Amygdala (tissue), 56 donors: ENCODE data around the gene SH3TC2.

Source experiments
- DNase-seq, 56 donors: peaks; one replicate each; lab custom pipeline; 2025; lab: John Stamatoyannopoulos, UW

SH3TC2 gene

DNA sequence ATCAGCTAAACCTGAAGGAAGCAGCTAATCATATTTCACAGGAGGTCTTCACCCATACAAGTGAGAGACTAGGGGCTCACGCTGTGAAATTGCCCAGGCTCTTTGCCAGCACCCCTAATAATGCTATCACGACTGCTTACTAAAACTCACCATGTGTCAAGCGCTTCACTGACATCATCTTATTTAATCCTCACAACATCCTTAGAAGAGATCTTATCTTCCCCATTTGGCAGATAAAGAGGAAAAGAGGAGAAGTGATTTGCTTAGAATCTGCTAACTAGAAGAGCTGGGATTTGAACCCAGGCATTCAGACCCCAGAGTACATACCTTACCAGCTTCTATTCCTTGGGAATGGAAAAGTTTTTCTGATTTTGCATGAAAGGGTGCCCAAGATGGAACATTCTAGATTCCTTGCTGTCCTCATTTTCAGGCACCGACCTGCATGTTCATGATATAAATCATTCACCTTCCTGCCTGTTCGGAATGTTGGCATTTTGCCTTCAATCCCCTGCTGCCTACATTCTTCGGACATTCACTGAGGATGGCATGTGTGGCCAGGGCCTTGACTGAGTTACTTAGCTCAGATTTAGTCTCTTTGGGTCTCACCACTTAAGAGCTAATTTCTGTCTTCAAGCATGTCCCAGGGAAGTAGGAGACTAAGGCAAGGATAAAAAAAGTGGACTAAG is 88.1 kb downstream of the SH3TC2 start:
- no peak for DNase-seq

DNA sequence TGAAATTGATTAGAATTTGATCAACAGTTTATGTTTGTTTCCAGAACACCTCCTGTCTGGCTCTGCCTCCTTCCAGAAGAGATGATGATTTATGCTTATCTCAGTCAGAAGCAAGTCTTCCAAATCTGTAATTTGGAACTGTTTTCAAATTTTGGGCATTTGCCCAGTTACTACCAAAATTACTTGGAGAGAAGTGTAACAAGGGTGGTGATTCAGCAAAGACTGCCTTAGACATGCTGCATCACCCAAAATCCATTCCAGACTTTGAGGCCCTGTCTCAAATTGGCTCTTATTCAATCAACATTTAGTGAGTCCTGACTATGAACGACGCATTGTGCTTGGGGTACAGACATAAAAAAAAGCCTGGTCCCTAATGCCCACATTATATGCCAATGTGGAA is 89.4 kb downstream of the SH3TC2 start:
- DNase-seq: no peak

DNA sequence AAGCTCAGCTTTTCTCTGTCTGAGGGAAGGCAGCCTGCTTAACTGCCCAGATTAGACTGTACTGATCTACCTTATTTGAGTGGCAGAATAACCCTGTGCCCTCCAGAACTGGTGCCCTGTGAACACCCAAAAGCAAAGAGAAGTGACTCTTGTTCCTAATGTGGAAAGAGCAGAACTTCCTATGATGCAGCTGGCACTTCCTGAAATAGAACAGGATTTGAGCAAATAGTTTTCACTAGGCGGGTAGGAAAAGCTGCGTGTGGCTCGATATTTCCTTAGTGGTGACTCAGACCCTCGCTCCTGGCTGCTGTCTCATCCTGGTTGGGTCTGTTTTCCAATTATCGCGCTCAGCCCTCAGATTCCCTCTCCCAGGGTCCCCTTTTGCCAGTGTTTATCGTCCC is 89.9 kb downstream of the SH3TC2 start:
- DNase-seq: peak in 7 of 56 donors; percentile 2 to 16 (median 12)

DNA sequence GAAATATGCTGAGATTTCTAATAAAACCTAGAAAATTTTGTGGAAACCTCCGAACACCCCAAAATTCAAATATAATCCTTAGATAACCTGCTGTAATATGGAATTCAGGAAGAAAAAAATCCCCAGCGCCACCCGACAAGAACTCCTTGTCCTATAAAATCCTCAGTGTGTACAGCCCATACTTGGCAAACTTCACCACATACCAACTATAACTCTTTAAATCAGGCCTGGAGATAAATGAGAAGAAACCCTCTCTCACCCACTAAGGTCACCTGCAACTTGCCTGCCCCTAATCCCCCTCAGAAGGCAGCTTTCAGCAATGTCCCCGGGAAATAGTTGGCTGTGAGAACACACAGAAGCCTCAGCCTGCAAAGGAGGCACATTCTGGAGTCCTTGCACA is 90.5 kb downstream of the SH3TC2 start:
- DNase-seq: no peak

DNA sequence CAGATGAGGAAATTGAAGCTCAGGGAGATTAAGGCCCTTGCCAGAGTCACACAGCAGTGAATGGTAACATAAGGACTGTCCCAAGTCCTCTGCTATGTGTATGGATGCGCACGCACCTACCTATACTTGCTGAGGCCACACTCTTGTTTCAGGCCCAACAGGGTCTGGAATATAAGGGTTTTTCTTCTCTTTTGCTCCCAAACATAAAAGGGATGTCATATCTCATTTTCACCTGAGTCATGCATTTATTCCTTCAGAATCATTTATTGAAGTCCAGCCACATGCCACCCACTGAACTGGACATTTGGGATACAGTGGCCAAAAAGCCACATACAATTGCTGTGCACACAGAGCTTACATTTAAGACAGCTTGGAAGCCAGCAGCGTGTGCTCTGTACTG is 92.0 kb downstream of the SH3TC2 start:
- no peak for DNase-seq

DNA sequence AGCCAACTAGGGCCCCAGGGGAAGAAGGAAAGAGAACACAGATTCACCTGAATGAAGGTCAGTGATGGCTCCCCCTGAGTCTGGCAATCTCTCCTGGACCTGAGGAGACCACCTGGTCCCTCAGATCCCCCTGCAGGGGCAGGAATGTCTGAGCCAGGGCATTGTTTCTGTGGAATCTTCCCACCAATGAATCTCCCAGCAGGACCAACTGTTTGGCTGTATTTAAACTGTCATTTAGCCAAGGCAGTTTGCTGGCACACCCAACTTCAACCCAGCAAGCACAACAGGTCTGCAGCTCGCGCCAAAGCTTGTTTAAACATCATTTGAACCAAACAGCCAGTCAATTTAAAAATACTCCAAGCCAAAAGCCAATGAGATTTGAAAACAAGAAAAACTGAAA is 92.6 kb downstream of the SH3TC2 start:
- peak in 7 of 56 donors; percentile 1 to 33 (median 11) for DNase-seq

DNA sequence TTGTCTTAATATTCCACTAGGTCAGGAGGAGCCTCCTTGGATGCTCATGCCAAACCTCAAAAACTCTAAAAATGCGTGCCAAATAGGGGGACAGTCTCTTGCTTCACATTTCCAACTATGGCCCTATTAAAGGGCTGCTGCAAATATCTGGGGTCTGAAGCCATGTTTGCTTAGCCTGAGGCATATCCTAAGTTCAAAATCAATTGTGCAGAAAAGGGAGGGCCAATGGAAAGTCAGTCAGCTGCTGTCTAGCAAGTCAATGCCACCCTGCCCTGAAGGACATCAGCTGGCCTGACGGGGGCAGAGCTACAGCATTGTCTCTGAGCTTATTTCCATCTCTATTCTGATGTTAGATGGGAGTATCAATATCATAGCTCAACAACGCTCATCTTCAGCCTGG is 93.6 kb downstream of the SH3TC2 start:
- no peak for DNase-seq

DNA sequence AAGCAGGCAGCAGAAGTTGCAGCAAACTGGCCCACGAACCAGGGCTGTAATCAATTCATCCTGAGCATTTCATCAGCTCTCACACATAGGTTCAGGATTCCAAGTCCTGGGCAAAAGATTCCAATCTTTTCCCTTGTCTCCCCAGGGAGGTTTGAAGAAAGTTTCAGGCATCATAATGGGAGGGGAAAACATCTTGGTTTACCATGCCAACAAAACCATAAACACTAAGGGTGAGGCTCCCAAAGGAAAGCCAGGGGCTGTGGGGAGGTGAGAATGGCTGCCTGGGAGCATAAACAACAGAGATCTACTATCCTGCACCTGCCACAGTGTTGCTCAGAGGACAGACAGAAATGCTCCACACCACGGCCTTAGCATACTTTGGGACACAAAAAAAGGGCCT is 94.6 kb downstream of the SH3TC2 start:
- DNase-seq: no peak

DNA sequence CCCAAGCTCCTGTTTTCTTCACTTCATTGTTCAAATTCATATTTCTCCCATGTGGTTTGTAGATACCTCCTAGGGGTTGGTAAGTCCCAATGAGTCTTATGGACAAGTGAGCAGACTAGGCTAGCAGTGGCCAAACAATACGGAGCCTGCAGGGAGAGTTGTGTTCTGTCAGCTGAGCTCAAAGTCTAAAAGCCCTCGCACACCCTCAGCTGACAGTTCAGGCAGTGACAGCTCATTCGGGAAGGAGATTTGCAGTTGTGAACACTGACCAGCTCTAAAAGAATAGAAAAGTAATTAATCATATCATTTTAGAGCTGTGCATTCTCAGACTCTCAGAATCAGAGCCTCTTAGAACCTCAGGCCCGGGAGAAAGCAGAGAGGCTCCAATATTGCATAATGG is 95.1 kb downstream of the SH3TC2 start:
- DNase-seq: no peak

DNA sequence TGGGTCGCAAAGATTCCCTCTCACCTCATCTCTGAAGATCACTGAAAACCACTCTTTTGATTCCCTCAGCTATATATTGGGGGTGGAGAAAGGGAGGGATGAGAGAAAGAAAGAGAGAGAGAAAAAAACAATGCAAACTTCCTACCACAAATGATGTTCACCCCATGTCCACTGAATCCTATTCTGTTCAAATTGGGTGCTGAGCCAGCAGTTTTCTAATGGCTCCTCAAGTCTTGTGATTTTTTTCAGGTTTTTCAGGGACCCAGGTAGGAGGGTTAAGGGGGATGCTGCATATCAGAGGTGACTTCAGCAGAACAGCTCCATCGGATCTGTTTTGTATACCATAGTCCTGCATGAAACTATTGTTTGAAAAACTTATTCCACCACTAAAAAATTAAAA is 95.9 kb downstream of the SH3TC2 start:
- DNase-seq: no peak

DNA sequence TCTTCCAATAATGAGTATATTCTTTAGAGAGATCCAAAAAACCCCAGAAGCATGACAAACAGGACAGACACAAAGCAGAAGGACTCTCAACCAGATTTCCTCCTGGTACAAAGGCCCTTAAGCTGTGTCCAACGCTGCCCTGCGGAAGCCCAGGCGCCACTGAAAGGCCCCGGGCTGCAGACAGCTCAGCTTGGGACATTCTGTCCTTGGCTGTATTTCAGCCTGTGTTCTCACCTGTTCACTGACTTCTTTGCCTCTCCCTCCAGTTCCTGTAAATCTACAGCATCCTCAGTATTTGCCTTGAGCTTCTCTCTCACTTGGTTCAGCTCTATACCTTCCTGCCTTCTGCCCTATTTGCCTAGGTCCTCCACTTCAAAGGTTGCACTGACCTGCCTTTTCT is 96.5 kb downstream of the SH3TC2 start:
- DNase-seq: no peak

DNA sequence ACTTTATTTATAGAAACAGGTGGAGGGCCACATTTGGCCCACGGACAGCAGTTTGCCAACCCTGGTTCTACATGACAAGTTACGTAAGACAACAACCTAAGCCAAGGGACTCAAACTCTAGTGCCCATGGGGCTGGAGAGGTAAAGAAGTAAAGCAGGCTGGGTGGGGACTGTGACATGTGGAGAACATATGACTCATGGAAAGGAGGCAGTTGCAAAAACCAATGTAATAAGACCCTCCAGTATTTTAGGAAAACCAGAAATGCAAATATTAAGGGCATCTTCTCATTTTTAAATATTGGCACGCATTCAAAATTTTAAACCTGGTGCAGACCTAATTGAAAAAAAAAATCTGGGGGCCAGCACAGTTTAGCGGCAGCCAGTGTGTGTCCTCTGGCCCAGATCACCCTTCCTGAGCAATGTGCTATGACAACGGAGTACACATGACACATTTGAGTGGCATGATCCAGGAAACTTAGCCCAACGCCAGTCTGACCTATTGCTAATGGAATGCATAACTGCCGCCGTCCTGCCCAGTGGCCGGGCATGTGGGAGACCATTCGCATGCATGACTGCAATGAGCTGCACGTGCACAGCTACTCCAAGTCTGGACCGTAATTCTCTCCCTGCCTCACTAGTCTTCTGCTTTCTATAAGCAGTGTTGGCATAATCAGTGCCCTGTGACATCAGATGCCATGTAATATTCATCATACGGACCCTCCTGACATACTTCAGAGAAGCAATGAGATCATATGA is 97.2 kb downstream of the SH3TC2 start:
- no peak for DNase-seq

DNA sequence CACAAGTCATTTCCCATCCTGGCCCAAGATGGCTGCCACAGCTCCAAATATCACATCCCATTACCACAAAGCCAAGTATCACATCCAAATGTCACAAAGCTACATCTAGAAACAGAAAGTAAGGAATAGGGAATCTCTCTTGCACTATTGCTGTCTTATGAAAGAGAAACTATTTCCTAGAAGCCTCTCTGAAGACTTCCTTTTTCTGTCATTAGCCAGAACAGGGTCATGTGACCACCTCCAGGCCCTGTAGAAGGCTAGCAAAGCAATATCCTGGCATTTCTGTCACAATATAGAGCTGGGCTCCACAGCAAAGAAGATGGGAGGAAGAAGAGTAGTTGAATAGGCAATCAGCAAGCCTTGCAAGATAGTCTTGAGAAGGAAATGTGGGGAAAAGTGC is 99.2 kb downstream of the SH3TC2 start:
- peak in 1 of 56 donors; percentile 5 for DNase-seq

DNA sequence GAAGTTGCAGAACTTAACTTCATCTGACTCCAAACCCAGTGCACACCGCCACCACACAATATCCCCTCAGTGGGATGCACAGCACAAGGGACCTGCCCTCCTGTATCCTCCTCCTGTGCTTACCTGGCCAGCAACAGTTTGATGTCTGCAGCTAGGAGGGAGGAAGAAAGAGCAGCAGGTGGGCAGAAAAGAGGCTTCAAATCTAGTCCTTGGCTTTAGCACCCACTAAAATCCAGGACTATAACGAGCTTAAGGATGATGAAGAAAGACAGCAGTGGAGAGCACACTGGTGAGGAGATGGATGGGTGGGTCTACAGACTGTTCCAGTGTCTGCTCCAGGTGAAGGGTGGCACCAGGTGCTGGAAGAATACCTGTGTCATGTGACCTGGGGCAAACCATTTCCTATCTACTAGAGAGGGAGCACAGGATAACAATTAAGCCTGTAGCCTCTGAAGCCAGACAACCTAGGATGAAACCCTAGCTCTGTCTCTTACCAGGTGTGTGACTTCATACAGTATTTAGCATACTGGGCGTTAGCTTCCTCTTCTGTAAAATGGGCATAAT is 100.0 kb downstream of the SH3TC2 start:
- DNase-seq: no peak

DNA sequence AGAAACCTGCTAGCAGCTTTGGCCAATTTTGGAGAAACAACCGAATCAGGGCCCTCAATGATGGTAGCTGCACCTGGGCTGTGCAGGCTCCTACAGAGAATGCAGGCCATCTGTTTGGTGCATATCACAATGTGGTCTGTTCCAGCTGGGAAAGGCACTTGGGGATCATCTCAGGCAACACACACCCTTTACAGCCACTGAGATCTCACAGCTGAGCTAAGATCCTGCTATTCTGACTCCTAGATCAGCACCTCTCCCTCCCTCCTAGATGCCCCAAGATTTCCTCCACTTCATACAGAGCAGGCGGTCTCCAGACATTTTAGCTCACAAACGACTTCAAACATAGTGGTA is 100.7 kb downstream of the SH3TC2 start:
- DNase-seq: no peak

DNA sequence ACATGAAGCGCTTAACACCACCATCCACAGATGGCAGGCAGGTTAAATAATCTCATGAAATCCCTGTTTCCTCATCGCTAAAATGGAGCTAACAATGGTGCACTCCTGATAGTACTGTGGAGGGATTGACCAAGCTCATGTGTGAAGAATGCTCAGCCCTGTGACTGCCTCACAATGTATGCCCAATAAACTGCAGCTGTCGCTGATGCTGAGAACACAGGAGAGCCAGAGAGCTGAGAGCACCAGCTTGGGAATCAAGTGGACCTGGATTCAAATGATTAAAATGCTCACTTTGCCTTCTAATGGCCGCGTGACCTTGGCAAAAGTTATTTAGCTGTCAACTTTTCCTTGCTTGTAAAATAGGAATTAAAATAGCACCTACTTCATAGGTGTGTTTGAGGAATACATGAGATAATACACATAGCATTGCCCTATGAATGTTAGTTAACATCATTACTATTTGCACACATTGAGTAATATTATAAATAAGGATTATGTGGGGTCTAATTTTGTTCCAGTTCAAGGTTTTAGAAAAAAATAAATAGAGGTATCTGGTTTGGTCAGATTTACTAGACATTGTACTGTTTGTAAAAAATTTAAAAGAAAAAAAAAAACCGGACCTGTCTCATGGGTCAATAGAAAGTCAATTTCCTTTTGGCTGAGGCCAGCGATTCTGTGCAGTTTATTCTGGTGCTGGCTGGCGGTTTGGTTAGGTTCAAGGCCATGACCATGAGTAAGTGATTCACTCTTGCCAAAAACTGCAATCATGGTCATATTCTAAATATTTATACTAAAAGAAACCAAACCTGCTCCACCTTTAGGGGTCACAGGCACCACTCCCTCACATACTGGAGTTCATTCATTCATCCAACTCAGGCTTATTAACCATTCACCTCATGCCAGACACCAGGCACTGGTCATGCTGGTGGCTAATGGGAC is 101.3 kb downstream of the SH3TC2 start:
- DNase-seq: no peak

DNA sequence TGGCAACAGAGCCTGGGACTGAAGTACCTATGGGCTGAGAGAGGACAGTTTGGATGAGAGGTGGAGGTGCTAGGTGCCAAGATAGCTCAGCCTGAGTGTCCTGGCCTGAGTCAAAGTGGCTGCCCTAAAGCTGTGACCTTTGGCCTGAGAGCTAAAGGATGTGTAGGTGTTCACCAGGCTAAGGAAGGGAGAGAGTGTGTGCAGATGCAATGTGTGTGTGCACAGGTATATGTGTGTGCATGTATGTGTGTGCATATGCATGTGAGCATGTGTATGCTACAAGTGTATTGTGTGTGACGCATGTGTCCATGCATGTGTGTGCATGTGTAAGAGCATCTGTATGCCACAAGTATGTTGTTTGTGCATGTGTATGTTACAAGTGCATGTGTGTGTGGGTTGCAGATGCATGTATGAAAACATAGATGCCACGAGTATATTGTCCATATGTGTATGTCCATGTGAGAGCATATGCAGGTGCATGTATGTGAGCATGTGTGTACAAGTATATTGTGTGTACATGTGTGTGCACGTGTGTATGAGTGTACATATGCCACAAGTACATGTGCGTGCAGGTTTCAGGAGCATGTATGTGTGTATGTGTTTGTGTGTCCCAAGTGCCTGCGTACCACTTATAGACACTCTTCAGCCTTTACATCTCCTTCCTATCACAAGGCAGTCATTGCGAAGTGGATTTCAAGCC is 102.6 kb downstream of the SH3TC2 start:
- DNase-seq: no peak

DNA sequence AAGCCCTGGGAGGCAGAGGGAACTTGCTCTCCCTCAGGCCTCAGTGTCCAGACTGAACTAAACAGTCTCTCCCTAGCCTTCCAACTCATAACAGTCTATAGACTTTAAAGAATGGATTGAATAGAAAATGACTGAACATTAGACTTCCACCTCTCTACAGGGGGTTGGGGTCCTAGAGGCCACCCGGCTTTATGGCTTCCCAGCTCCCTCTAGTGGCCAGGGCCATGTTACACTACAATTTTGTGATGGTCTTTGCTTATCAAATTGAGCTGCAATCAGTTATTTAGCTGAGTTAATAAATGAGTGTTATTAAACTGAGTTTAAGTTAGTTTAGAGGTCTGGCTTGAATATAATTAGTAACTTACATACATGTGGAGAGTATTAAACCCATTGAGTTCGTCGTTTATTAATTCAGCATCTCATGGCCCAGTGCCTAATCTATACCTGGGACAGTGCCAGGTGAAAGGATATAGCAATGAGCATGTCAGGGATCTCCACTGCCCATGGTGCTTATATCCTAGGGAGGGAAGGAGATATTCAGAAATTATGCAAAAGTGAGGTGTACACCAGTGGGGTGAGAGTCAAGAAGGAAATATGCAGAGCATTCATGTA is 105.2 kb downstream of the SH3TC2 start:
- DNase-seq: peak in 5 of 56 donors; percentile 6 to 23 (median 9)

DNA sequence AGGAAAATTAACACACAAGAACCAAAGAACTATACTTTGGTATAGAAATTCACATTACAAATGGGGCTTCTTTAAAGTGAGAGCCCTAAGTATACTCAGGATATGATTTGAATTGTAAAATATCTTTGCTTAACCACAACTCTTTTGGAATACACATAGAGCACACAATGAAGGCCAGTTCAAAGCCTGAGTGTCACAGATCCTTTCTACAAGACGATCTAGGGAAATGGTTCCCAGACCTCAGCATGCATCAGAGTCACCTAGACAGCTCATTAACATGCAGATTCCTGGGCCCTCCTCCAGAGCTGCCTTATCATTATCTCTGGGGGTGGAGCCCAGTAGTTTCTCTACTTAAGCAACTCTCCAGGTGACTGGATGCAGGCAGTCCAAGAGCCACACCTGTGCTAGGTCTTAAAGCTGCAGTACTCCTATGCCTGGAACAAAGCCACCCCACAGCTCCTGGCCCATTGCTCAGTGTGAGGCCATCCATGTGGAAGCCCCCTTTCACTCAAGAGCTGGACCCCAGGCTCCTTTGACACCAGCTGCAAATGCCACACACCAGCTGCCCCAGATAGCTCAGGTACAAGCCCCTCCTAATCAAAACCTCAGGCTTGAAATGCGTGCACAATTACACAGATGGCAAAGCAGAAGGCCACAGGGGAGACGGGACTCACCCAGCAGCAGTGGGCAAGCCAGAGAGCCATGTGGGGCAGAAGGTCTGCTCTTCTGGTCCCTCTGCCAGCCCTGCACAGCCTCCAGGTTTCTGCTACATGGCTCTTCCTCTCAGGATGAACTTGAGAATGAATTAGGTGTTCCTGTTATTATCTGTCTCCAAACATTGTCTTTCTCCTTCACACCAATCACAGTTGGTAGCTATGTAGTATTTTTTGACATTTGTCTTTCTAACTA is 106.1 kb downstream of the SH3TC2 start:
- DNase-seq: no peak
